Hypothalamus (tissue), 51 donors: ENCODE results near the gene CEL.
"Not testable (repeated sequence)": the region's sequence is repeated elsewhere in the genome, so short reads cannot be mapped to it uniquely, and the experiment has no call there.

ENCODE experiments used
- DNase-seq, 51 donors: peaks; one replicate each; lab custom pipeline; 2025; lab: John Stamatoyannopoulos, UW

The CEL gene

GRCh38 chr9:133063159-133063499 lies 1.3 kb downstream of the CEL start:
- DNase-seq: no peak

- DNase-seq: no peak
Measured at GRCh38 chr9:133063500-133064231, 1.9 kb downstream of the CEL start.

GRCh38 chr9:133064241-133065069 lies 2.7 kb downstream of the CEL start:
- DNase-seq: no peak

- DNase-seq: no peak
Measured at GRCh38 chr9:133065070-133065388, 3.2 kb downstream of the CEL start.

- no peak for DNase-seq
Measured at GRCh38 chr9:133066181-133066983, 4.6 kb downstream of the CEL start.

GRCh38 chr9:133067006-133067405 lies 5.2 kb downstream of the CEL start:
- no peak for DNase-seq

GRCh38 chr9:133067813-133068212 lies 6.0 kb downstream of the CEL start:
- DNase-seq: no peak

GRCh38 chr9:133068431-133068830 lies 6.7 kb downstream of the CEL start:
- DNase-seq: not testable (repeated sequence)

- DNase-seq: not testable (repeated sequence)
Measured at GRCh38 chr9:133070500-133070961, 8.8 kb downstream of the CEL start.

GRCh38 chr9:133070985-133071384 lies 9.2 kb downstream of the CEL start:
- not testable (repeated sequence) for DNase-seq

GRCh38 chr9:133071484-133072150 lies 9.8 kb downstream of the CEL start:
- no peak for DNase-seq

GRCh38 chr9:133072210-133072609 lies 10.4 kb downstream of the CEL start:
- DNase-seq: not testable (repeated sequence)

- DNase-seq: no peak
Measured at GRCh38 chr9:133073086-133074014, 11.6 kb downstream of the CEL start.

GRCh38 chr9:133074111-133074651 lies 12.4 kb downstream of the CEL start:
- no peak for DNase-seq

GRCh38 chr9:133075925-133076630 lies 14.3 kb downstream of the CEL start:
- no peak for DNase-seq

GRCh38 chr9:133076691-133077090 lies 14.9 kb downstream of the CEL start:
- DNase-seq: no peak

GRCh38 chr9:133078486-133078885 lies 16.7 kb downstream of the CEL start:
- no peak for DNase-seq

GRCh38 chr9:133080161-133080560 lies 18.4 kb downstream of the CEL start:
- DNase-seq: no peak
